ENCODE data around the gene CENPT. TPM values are rescaled to one million over a fixed set of nuclear protein-coding genes. Genes with fewer than 3 reads are reported as not detected.
"Not testable (repeated sequence)": the region's sequence is repeated elsewhere in the genome, so short reads cannot be mapped to it uniquely, and the experiment has no call there.

Gene CENPT
- polyA plus RNA-seq, 6 donors from 2014 or later = 7.6 to 15.1 (median 9.2) TPM

GRCh38 chr16:67837190-67837589 is 10.3 kb downstream of the CENPT start:
- H3K4me3 Mint-ChIP-seq; ATAC-seq (ENCODE audit: low read depth in 2 of 2); DNase-seq; H3K27me3 Mint-ChIP-seq; H3K9me3 Mint-ChIP-seq; H3K36me3 Mint-ChIP-seq; H3K27ac Mint-ChIP-seq: not testable (repeated sequence)
- H3K4me1 Mint-ChIP-seq = peaks cover 20 to 23% (median 21%) of the 10 kb centered on the region in 3 donors

GRCh38 chr16:67834242-67834614 is 13.3 kb downstream of the CENPT start:
- peak overlapping the region in 1 of 6 donors; percentile 85 for H3K27ac Mint-ChIP-seq
- no peaks in the 10 kb centered on the region for H3K9me3 Mint-ChIP-seq
- peaks cover 13 to 24% (median 17%) of the 10 kb centered on the region in 3 donors for H3K4me1 Mint-ChIP-seq
- peak overlapping the region; percentile 93 to 98 (median 95) for H3K4me3 Mint-ChIP-seq
- H3K27me3 Mint-ChIP-seq = no peaks in the 10 kb centered on the region
- no peak for ATAC-seq (ENCODE audit: low read depth in 2 of 2)
- H3K36me3 Mint-ChIP-seq = peaks cover 0 to 8% of the 10 kb centered on the region in 2 donors
- DNase-seq = no peak

GRCh38 chr16:67833415-67834241 is 13.9 kb downstream of the CENPT start:
- peak; percentile 100 for ATAC-seq (ENCODE audit: low read depth in 2 of 2)
- Mint-ChIP-seq H3K4me3 (peak overlapping the region; percentile 93 to 98 (median 95)), H3K27me3 (no peaks in the 10 kb centered on the region), H3K4me1 (peaks cover 13 to 24% (median 17%) of the 10 kb centered on the region in 3 donors), H3K27ac (peak overlapping the region in 4 of 6 donors; percentile 75 to 89 (median 82)), H3K36me3 (peaks cover 0 to 8% of the 10 kb centered on the region in 2 donors), H3K9me3 (no peaks in the 10 kb centered on the region)
- DNase-seq = peak; percentile 87

- Mint-ChIP-seq H3K4me3 (peak overlapping the region; percentile 93 to 98 (median 95)), H3K36me3 (peaks cover 0 to 8% of the 10 kb centered on the region in 2 donors), H3K4me1 (peaks cover 13 to 24% (median 17%) of the 10 kb centered on the region in 3 donors), H3K27me3 (no peaks in the 10 kb centered on the region), H3K9me3 (no peaks in the 10 kb centered on the region), H3K27ac (peak overlapping the region in 1 of 6 donors; percentile 75)
- no peak for DNase-seq
- ATAC-seq (ENCODE audit: low read depth in 2 of 2) = no peak
Observed at GRCh38 chr16:67833030-67833414, 14.5 kb downstream of the CENPT start.

GRCh38 chr16:67828651-67829050 is 18.8 kb downstream of the CENPT start:
- Mint-ChIP-seq H3K4me1 (peaks cover 8 to 20% (median 14%) of the 10 kb centered on the region in 3 donors), H3K27ac (no peak overlapping the region), H3K9me3 (no peaks in the 10 kb centered on the region), H3K36me3 (peaks cover 0 to 8% of the 10 kb centered on the region in 2 donors), H3K27me3 (no peaks in the 10 kb centered on the region), H3K4me3 (no peak overlapping the region)
- DNase-seq (no peak), ATAC-seq (ENCODE audit: low read depth in 2 of 2) (no peak)

GRCh38 chr16:67825906-67826305 is 21.6 kb downstream of the CENPT start:
- DNase-seq = no peak

GRCh38 chr16:67825119-67825518 is 22.4 kb downstream of the CENPT start:
- Mint-ChIP-seq H3K9me3 (no peaks in the 10 kb centered on the region), H3K4me1 (peaks cover 0 to 5% (median 3%) of the 10 kb centered on the region in 3 donors), H3K27ac (peak overlapping the region in 1 of 6 donors; percentile 57), H3K36me3 (peaks cover 0 to 7% of the 10 kb centered on the region in 2 donors), H3K27me3 (no peaks in the 10 kb centered on the region), H3K4me3 (no peak overlapping the region)
- DNase-seq = no peak
- no peak for ATAC-seq (ENCODE audit: low read depth in 2 of 2)

More at GRCh38 chr16:67825906-67826305, 21.6 kb downstream of the CENPT start:
- peaks cover 0 to 5% (median 3%) of the 10 kb centered on the region in 3 donors for H3K4me1 Mint-ChIP-seq
- H3K27me3 Mint-ChIP-seq = no peaks in the 10 kb centered on the region
- no peak for ATAC-seq (ENCODE audit: low read depth in 2 of 2)
- no peaks in the 10 kb centered on the region for H3K9me3 Mint-ChIP-seq
- H3K4me3 Mint-ChIP-seq = no peak overlapping the region
- H3K27ac Mint-ChIP-seq = no peak overlapping the region
- peaks cover 0 to 8% of the 10 kb centered on the region in 2 donors for H3K36me3 Mint-ChIP-seq

- ATAC-seq (ENCODE audit: low read depth in 2 of 2) = no peak
- Mint-ChIP-seq H3K27ac (no peak overlapping the region), H3K9me3 (no peaks in the 10 kb centered on the region), H3K36me3 (no peaks in the 10 kb centered on the region), H3K27me3 (no peaks in the 10 kb centered on the region), H3K4me3 (no peak overlapping the region), H3K4me1 (no peaks in the 10 kb centered on the region)
- no peak for DNase-seq
Observed at GRCh38 chr16:67822511-67822910, 25.0 kb downstream of the CENPT start.

GRCh38 chr16:67820608-67821259 is 26.8 kb downstream of the CENPT start:
- DNase-seq (no peak), ATAC-seq (ENCODE audit: low read depth in 2 of 2) (no peak)
- H3K27me3 Mint-ChIP-seq = no peaks in the 10 kb centered on the region
- no peak overlapping the region for H3K4me3 Mint-ChIP-seq
- no peaks in the 10 kb centered on the region for H3K36me3 Mint-ChIP-seq
- H3K27ac Mint-ChIP-seq = no peak overlapping the region
- H3K9me3 Mint-ChIP-seq = no peaks in the 10 kb centered on the region
- peaks cover 3 to 9% (median 7%) of the 10 kb centered on the region in 3 donors for H3K4me1 Mint-ChIP-seq

GRCh38 chr16:67814567-67814966 is 32.9 kb downstream of the CENPT start:
- ATAC-seq (ENCODE audit: low read depth in 2 of 2) (no peak), DNase-seq (no peak)
- Mint-ChIP-seq H3K27me3 (no peaks in the 10 kb centered on the region), H3K27ac (no peak overlapping the region), H3K4me3 (no peak overlapping the region), H3K36me3 (no peaks in the 10 kb centered on the region), H3K9me3 (no peaks in the 10 kb centered on the region), H3K4me1 (peaks cover 3 to 9% (median 7%) of the 10 kb centered on the region in 3 donors)

GRCh38 chr16:67811899-67812298 is 35.6 kb downstream of the CENPT start:
- H3K27me3 Mint-ChIP-seq = no peaks in the 10 kb centered on the region
- H3K27ac Mint-ChIP-seq = no peak overlapping the region
- H3K9me3 Mint-ChIP-seq = no peaks in the 10 kb centered on the region
- ATAC-seq (ENCODE audit: low read depth in 2 of 2) (no peak), DNase-seq (no peak)
- H3K4me1 Mint-ChIP-seq = peaks cover 6 to 15% (median 12%) of the 10 kb centered on the region in 3 donors
- H3K36me3 Mint-ChIP-seq = no peaks in the 10 kb centered on the region
- no peak overlapping the region for H3K4me3 Mint-ChIP-seq

GRCh38 chr16:67807148-67807682 is 40.3 kb downstream of the CENPT start:
- ATAC-seq (ENCODE audit: low read depth in 2 of 2) = no peak
- H3K27me3 Mint-ChIP-seq = no peaks in the 10 kb centered on the region
- no peaks in the 10 kb centered on the region for H3K9me3 Mint-ChIP-seq
- peaks cover 21 to 45% (median 37%) of the 10 kb centered on the region in 3 donors for H3K4me1 Mint-ChIP-seq
- H3K36me3 Mint-ChIP-seq = peaks cover 0 to 5% of the 10 kb centered on the region in 2 donors
- peak overlapping the region; percentile 71 to 97 (median 94) for H3K4me3 Mint-ChIP-seq
- no peak for DNase-seq
- H3K27ac Mint-ChIP-seq = peak overlapping the region; percentile 90 to 98 (median 94)

GRCh38 chr16:67806428-67807147 is 40.9 kb downstream of the CENPT start, which contains the start of the genes RANBP10 and TSNAXIP1:
TSS of gene RANBP10 (minus strand) at chr16:67806560. CDS start at chr16:67806536, 24 bp downstream.
TSS of gene TSNAXIP1 (plus strand) at chr16:67806889. CDS start at chr16:67807150, 261 bp downstream.
- Mint-ChIP-seq H3K36me3 (peaks cover 0 to 5% of the 10 kb centered on the region in 2 donors), H3K27ac (peak within 1 kb of the TSS; percentile 90 to 98 (median 94)), H3K4me3 (peak within 1 kb of the TSS; percentile 71 to 97 (median 94)), H3K27me3 (no peaks in the 10 kb centered on the region), H3K9me3 (no peaks in the 10 kb centered on the region), H3K4me1 (peaks cover 22 to 52% (median 43%) of the 10 kb centered on the region in 3 donors)
- ATAC-seq (ENCODE audit: low read depth in 2 of 2) (peak; percentile 81 to 85), DNase-seq (peak; percentile 96)
